T-helper 22 cell (primary cell): ENCODE results near the gene CDH16.
"Not testable (repeated sequence)": the region's sequence is repeated elsewhere in the genome, so short reads cannot be mapped to it uniquely, and the experiment has no call there.

Experiments
- DNase-seq: peaks from one replicate; pipeline ENCODE4 v3.0.0-alpha.2; 2020; ENCODE audit warnings: low read depth

Gene CDH16

GRCh38 chr16:66918803-66919568 is at the start of gene CDH16:
TSS of gene CDH16 (minus strand) at chr16:66918885. CDS start at chr16:66918065, 820 bp downstream.
- no peak for DNase-seq

- DNase-seq: no peak
Observed at GRCh38 chr16:66964049-66964448, 45.4 kb upstream of the CDH16 start.

GRCh38 chr16:66961914-66962313 is 43.2 kb upstream of the CDH16 start:
- DNase-seq: no peak

- DNase-seq: peak; percentile 13
Observed at GRCh38 chr16:66961065-66961744, 42.5 kb upstream of the CDH16 start, which contains the start of gene CES3. TSS of gene CES3 (plus strand) at chr16:66961266. CDS start at chr16:66961308, 42 bp downstream.

GRCh38 chr16:66960270-66960669 is 41.6 kb upstream of the CDH16 start:
- no peak for DNase-seq

GRCh38 chr16:66959704-66960161 is 41.0 kb upstream of the CDH16 start:
- DNase-seq: no peak

GRCh38 chr16:66958857-66959703 is 40.4 kb upstream of the CDH16 start:
- no peak for DNase-seq

GRCh38 chr16:66956154-66956457 is 37.4 kb upstream of the CDH16 start:
- not testable (repeated sequence) for DNase-seq

- DNase-seq: not testable (repeated sequence)
Observed at GRCh38 chr16:66955363-66956153, 36.9 kb upstream of the CDH16 start.

- peak; percentile 29 for DNase-seq
Observed at GRCh38 chr16:66954097-66954659, 35.5 kb upstream of the CDH16 start.

- no peak for DNase-seq
Observed at GRCh38 chr16:66953462-66954096, 34.9 kb upstream of the CDH16 start.

- no peak for DNase-seq
Observed at GRCh38 chr16:66952430-66953110, 33.9 kb upstream of the CDH16 start.

- no peak for DNase-seq
Observed at GRCh38 chr16:66950971-66951790, 32.5 kb upstream of the CDH16 start.

- DNase-seq: no peak
Observed at GRCh38 chr16:66950437-66950836, 31.8 kb upstream of the CDH16 start.

- no peak for DNase-seq
Observed at GRCh38 chr16:66949472-66949871, 30.8 kb upstream of the CDH16 start.

- no peak for DNase-seq
Observed at GRCh38 chr16:66948837-66949225, 30.1 kb upstream of the CDH16 start.

- DNase-seq: no peak
Observed at GRCh38 chr16:66948134-66948836, 29.6 kb upstream of the CDH16 start.

GRCh38 chr16:66947302-66948065 is 28.8 kb upstream of the CDH16 start:
- peak; percentile 58 for DNase-seq
